Mesothelial cell of epicardium (in vitro differentiated cells): ENCODE measurements around the gene SLC16A11. TPM values are rescaled to one million over a fixed set of nuclear protein-coding genes. Genes with fewer than 3 reads are reported as not detected.

Experiments used
- DNase-seq, 2 experiments: peaks; one replicate each; pipeline ENCODE4 v3.0.0; 2021; ENCODE audit warnings: low spot score in 2 of 2; ENCODE audit not compliant: unreplicated experiment in 2 of 2
- H3K27ac Mint-ChIP-seq: 2 replicates; pipeline ENCODE4 v1.8.0; 2021; ENCODE audit warnings: mixed read lengths
- H3K27me3 Mint-ChIP-seq: 2 replicates; pipeline ENCODE4 v1.8.0; 2021; ENCODE audit warnings: low read depth, mixed read lengths
- H3K36me3 Mint-ChIP-seq: 2 replicates; pipeline ENCODE4 v1.8.0; 2021; ENCODE audit warnings: mixed read lengths
- H3K4me1 Mint-ChIP-seq: 2 replicates; pipeline ENCODE4 v1.8.0; 2021; ENCODE audit warnings: mixed read lengths
- H3K4me3 Mint-ChIP-seq: 2 replicates; pipeline ENCODE4 v1.8.0; 2021; ENCODE audit warnings: mild to moderate bottlenecking, moderate library complexity, mixed read lengths
- H3K9me3 Mint-ChIP-seq: 2 replicates; pipeline ENCODE4 v1.8.0; 2021; ENCODE audit warnings: mixed read lengths
- total RNA-seq: library from RNA; stranded (reverse); gene quantifications from 3 replicates; pipeline ENCODE4 v1.2.1, GENCODE V29; 2021
- TF ChIP-seq, protein P1 (sequence below): fragments of 200-600 bp; sonication (generic); IDR thresholded peaks from one replicate; pipeline ENCODE4 v1.5.0; 2021; ENCODE audit warnings: antibody characterized with exemption; ENCODE audit not compliant: unreplicated experiment

The SLC16A11 gene
- total RNA-seq, 1 donor from 2014 or later: 5.1 TPM

GRCh38 chr17:7010523-7010922 lies 33.4 kb downstream of the SLC16A11 start:
- H3K4me3 Mint-ChIP-seq: peak overlapping the region; percentile 50
- H3K27me3 Mint-ChIP-seq: no peaks in the 10 kb centered on the region
- H3K9me3 Mint-ChIP-seq: no peaks in the 10 kb centered on the region
- no peak for DNase-seq
- H3K4me1 Mint-ChIP-seq: peaks cover 41% of the 10 kb centered on the region
- TF ChIP-seq, protein P1, sequence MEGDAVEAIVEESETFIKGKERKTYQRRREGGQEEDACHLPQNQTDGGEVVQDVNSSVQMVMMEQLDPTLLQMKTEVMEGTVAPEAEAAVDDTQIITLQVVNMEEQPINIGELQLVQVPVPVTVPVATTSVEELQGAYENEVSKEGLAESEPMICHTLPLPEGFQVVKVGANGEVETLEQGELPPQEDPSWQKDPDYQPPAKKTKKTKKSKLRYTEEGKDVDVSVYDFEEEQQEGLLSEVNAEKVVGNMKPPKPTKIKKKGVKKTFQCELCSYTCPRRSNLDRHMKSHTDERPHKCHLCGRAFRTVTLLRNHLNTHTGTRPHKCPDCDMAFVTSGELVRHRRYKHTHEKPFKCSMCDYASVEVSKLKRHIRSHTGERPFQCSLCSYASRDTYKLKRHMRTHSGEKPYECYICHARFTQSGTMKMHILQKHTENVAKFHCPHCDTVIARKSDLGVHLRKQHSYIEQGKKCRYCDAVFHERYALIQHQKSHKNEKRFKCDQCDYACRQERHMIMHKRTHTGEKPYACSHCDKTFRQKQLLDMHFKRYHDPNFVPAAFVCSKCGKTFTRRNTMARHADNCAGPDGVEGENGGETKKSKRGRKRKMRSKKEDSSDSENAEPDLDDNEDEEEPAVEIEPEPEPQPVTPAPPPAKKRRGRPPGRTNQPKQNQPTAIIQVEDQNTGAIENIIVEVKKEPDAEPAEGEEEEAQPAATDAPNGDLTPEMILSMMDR: no peak
- peaks cover 3% of the 10 kb centered on the region for H3K36me3 Mint-ChIP-seq
- no peak overlapping the region for H3K27ac Mint-ChIP-seq

DNA sequence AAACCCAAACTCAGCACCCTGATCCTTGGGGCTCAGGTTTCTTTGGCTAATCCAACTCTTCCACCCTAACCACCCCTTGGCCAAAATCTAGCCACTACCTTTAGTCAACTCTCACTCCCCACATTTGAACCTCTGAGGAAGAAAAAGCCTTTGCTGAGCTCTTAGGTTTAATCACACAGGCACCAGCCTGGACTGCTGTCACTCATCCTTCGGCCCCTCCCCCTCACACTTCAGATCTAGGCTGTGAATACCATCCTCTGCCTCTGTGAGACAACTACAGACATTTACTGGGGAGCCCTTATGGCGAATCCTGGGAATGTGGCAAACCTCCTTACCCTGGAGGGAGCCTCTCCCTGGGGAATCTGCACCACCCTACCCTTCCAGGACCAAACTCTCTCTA lies 36.7 kb downstream of the SLC16A11 start:
- TF ChIP-seq, protein P1: no peak
- no peaks in the 10 kb centered on the region for H3K27me3 Mint-ChIP-seq
- no peaks in the 10 kb centered on the region for H3K9me3 Mint-ChIP-seq
- no peak overlapping the region for H3K4me3 Mint-ChIP-seq
- DNase-seq: no peak
- no peak overlapping the region for H3K27ac Mint-ChIP-seq
- peaks cover 11% of the 10 kb centered on the region for H3K36me3 Mint-ChIP-seq
- peaks cover 18% of the 10 kb centered on the region for H3K4me1 Mint-ChIP-seq

GRCh38 chr17:7005716-7006115 lies 38.2 kb downstream of the SLC16A11 start:
- Mint-ChIP-seq H3K4me3 (no peak overlapping the region), H3K36me3 (peaks cover 19% of the 10 kb centered on the region), H3K27me3 (no peaks in the 10 kb centered on the region), H3K4me1 (peaks cover 5% of the 10 kb centered on the region), H3K9me3 (no peaks in the 10 kb centered on the region), H3K27ac (no peak overlapping the region)
- TF ChIP-seq, protein P1: no peak
- DNase-seq: no peak

GRCh38 chr17:7004398-7005253 lies 39.3 kb downstream of the SLC16A11 start:
- no peak overlapping the region for H3K4me3 Mint-ChIP-seq
- no peaks in the 10 kb centered on the region for H3K4me1 Mint-ChIP-seq
- DNase-seq: no peak
- peaks cover 18% of the 10 kb centered on the region for H3K36me3 Mint-ChIP-seq
- TF ChIP-seq, protein P1: peak; percentile 85
- no peaks in the 10 kb centered on the region for H3K27me3 Mint-ChIP-seq
- H3K27ac Mint-ChIP-seq: peak overlapping the region; percentile 55
- H3K9me3 Mint-ChIP-seq: no peaks in the 10 kb centered on the region

DNA sequence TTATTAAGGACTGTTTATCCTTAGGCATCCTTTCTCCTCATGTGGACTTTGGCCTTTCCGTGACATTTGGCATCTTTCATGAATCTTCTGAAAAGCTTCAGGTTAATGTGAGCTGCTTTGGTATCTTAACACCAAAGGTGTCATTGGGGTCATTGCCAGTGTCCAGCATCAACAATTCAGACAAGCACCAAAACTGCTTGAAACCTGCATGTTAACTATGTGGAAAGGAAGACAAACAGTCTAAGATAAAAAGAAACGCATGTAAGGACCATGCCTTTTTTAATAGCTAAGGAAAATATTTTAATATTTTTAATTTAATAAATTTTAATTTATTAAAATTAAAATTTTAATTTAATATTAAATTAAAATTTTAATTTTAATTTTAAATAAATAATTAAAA lies 40.1 kb downstream of the SLC16A11 start:
- DNase-seq: no peak
- peaks cover 23% of the 10 kb centered on the region for H3K36me3 Mint-ChIP-seq
- no peak overlapping the region for H3K4me3 Mint-ChIP-seq
- H3K9me3 Mint-ChIP-seq: no peaks in the 10 kb centered on the region
- no peaks in the 10 kb centered on the region for H3K27me3 Mint-ChIP-seq
- TF ChIP-seq, protein P1: no peak
- H3K4me1 Mint-ChIP-seq: no peaks in the 10 kb centered on the region
- H3K27ac Mint-ChIP-seq: no peak overlapping the region
